ENCODE data around the gene SLC2A8. TPM values are rescaled to one million over a fixed set of nuclear protein-coding genes. Genes with fewer than 3 reads are reported as not detected.

Gene SLC2A8
- total RNA-seq, 3 donors from 2014 or later (not counting 1 experiment from before 2014, with no cell fraction given), result 21.1 to 30.6 (median 30.0) TPM

GRCh38 chr9:127358023-127358535 lies 38.9 kb upstream of the SLC2A8 start:
- no peak for TF ChIP-seq CTCF (IDR thresholded peaks at IDR 0.05)
- H3K9me3 Mint-ChIP-seq, result no peaks in the 10 kb centered on the region
- intact Hi-C loops (cut with micrococcal nuclease), result no loop called here
- H3K4me3 Mint-ChIP-seq, result no peak overlapping the region
- Histone ChIP-seq H3K4me1 (ENCODE audit: control insufficient read depth, insufficient read depth, low read length) (peaks cover 11% of the 10 kb centered on the region), H3K9me3 (ENCODE audit: control insufficient read depth, insufficient read depth, low read length) (no peaks in the 10 kb centered on the region), H3K27me3 (ENCODE audit: control insufficient read depth, insufficient read depth, low read length) (no peaks in the 10 kb centered on the region), H3K27ac (ENCODE audit: low read length) (no peak overlapping the region), H3K4me3 (ENCODE audit: low read length) (no peak overlapping the region), H3K36me3 (ENCODE audit: control insufficient read depth, insufficient read depth, low read length) (no peaks in the 10 kb centered on the region)
- peaks cover 6 to 8% of the 10 kb centered on the region in 2 donors for H3K27me3 Mint-ChIP-seq (ENCODE audit: low read depth in 2 of 2)
- DNase-seq (no peak), ATAC-seq (no peak)
- peaks cover 9 to 14% of the 10 kb centered on the region in 2 donors for H3K4me1 Mint-ChIP-seq
- WGBS (ENCODE audit: insufficient coverage), result 87% methylated on average over 3 of the region's 3 CpGs
- H3K27ac Mint-ChIP-seq, result no peak overlapping the region
- H3K36me3 Mint-ChIP-seq, result no peaks in the 10 kb centered on the region

GRCh38 chr9:127358770-127359169 lies 38.2 kb upstream of the SLC2A8 start:
- Mint-ChIP-seq H3K4me3 (no peak overlapping the region), H3K27ac (no peak overlapping the region), H3K27me3 (ENCODE audit: low read depth in 2 of 2) (peaks cover 8% of the 10 kb centered on the region in 2 donors), H3K36me3 (no peaks in the 10 kb centered on the region), H3K4me1 (peaks cover 9 to 14% of the 10 kb centered on the region in 2 donors), H3K9me3 (no peaks in the 10 kb centered on the region)
- no peak for ATAC-seq
- intact Hi-C loops (cut with micrococcal nuclease), result no loop called here
- 97% methylated on average over 3 of the region's 3 CpGs for WGBS (ENCODE audit: insufficient coverage)
- H3K27ac ChIP-seq (ENCODE audit: low read length), result no peak overlapping the region
- no peak for DNase-seq
- no peak for TF ChIP-seq CTCF (IDR thresholded peaks at IDR 0.05)
- no peaks in the 10 kb centered on the region for H3K36me3 ChIP-seq (ENCODE audit: control insufficient read depth, insufficient read depth, low read length)
- H3K4me3 ChIP-seq (ENCODE audit: low read length), result no peak overlapping the region
- H3K9me3 ChIP-seq (ENCODE audit: control insufficient read depth, insufficient read depth, low read length), result no peaks in the 10 kb centered on the region
- no peaks in the 10 kb centered on the region for H3K27me3 ChIP-seq (ENCODE audit: control insufficient read depth, insufficient read depth, low read length)
- peaks cover 11% of the 10 kb centered on the region for H3K4me1 ChIP-seq (ENCODE audit: control insufficient read depth, insufficient read depth, low read length)

DNA sequence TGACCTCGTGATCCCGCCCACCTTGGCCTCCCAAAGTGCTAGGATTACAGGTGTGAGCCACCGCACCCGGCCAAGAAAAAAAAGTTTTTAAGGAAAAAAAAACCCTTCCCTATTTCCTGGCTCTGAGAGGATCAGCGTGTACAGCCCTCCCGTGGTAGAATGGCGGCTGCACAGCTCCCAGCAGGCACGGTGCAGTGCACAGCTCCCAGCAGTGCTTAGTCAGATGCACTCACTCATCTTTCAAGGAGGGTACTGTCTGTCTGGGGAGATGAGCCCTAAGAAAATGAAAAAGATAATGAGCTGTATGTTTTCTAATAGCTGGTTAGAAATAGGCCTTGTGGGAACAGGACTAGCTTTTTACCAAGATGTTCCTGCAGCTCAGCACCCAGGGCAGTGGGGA lies 36.7 kb upstream of the SLC2A8 start:
- WGBS (ENCODE audit: insufficient coverage), result 93% methylated on average over 8 of the region's 8 CpGs
- H3K27me3 ChIP-seq (ENCODE audit: control insufficient read depth, insufficient read depth, low read length), result no peaks in the 10 kb centered on the region
- no peak overlapping the region for H3K27ac ChIP-seq (ENCODE audit: low read length)
- TF ChIP-seq CTCF (IDR thresholded peaks at IDR 0.05), result no peak
- H3K4me1 ChIP-seq (ENCODE audit: control insufficient read depth, insufficient read depth, low read length), result peaks cover 11% of the 10 kb centered on the region
- intact Hi-C loops (cut with micrococcal nuclease), result no loop called here
- no peak overlapping the region for H3K27ac Mint-ChIP-seq
- H3K36me3 ChIP-seq (ENCODE audit: control insufficient read depth, insufficient read depth, low read length), result no peaks in the 10 kb centered on the region
- H3K27me3 Mint-ChIP-seq (ENCODE audit: low read depth in 2 of 2), result peaks cover 7% of the 10 kb centered on the region in 2 donors
- H3K4me1 Mint-ChIP-seq, result peaks cover 9 to 14% of the 10 kb centered on the region in 2 donors
- no peaks in the 10 kb centered on the region for H3K36me3 Mint-ChIP-seq
- H3K9me3 Mint-ChIP-seq, result no peaks in the 10 kb centered on the region
- no peak overlapping the region for H3K4me3 ChIP-seq (ENCODE audit: low read length)
- DNase-seq, result no peak
- H3K4me3 Mint-ChIP-seq, result no peak overlapping the region
- no peaks in the 10 kb centered on the region for H3K9me3 ChIP-seq (ENCODE audit: control insufficient read depth, insufficient read depth, low read length)
- ATAC-seq, result no peak

DNA sequence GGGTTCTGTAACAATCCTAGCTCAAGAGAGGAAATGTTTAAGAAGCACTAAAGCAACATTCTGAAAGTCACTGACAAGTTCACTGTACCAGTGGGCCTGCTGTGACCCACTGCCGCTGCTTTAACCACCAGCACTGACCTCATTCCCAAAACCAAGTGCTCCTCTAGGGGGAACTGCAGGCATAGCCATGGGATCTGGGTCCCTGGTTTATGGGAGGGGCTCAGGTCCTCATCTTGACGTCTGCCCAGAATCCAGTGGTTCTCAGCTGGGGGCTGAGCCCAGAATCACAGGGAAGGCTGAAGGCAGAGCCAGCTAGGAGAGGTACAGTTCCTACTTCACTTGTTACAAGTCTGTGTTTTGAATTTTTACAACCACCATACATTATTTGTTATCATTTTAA lies 36.1 kb upstream of the SLC2A8 start:
- H3K9me3 ChIP-seq (ENCODE audit: control insufficient read depth, insufficient read depth, low read length), result no peaks in the 10 kb centered on the region
- H3K36me3 ChIP-seq (ENCODE audit: control insufficient read depth, insufficient read depth, low read length), result no peaks in the 10 kb centered on the region
- Mint-ChIP-seq H3K36me3 (no peaks in the 10 kb centered on the region), H3K9me3 (no peaks in the 10 kb centered on the region), H3K4me3 (no peak overlapping the region), H3K4me1 (peaks cover 9 to 14% of the 10 kb centered on the region in 2 donors), H3K27ac (peak overlapping the region in 1 of 2 donors; percentile 66), H3K27me3 (ENCODE audit: low read depth in 2 of 2) (peaks cover 2% of the 10 kb centered on the region in 2 donors)
- H3K4me1 ChIP-seq (ENCODE audit: control insufficient read depth, insufficient read depth, low read length), result peaks cover 11% of the 10 kb centered on the region
- ATAC-seq, result no peak
- DNase-seq, result peak in 1 of 2 donors; percentile 14
- intact Hi-C loops (cut with micrococcal nuclease), result no loop called here
- no peak overlapping the region for H3K4me3 ChIP-seq (ENCODE audit: low read length)
- WGBS (ENCODE audit: insufficient coverage), result 83% methylated on average over 2 of the region's 2 CpGs
- H3K27me3 ChIP-seq (ENCODE audit: control insufficient read depth, insufficient read depth, low read length), result no peaks in the 10 kb centered on the region
- H3K27ac ChIP-seq (ENCODE audit: low read length), result no peak overlapping the region
- no peak for TF ChIP-seq CTCF (IDR thresholded peaks at IDR 0.05)
